ENCODE measurements around the gene FBXO46.
A peak's percentile ranks its signal among the peaks of the same experiment; 100 is the strongest.

Gene FBXO46, protein sequence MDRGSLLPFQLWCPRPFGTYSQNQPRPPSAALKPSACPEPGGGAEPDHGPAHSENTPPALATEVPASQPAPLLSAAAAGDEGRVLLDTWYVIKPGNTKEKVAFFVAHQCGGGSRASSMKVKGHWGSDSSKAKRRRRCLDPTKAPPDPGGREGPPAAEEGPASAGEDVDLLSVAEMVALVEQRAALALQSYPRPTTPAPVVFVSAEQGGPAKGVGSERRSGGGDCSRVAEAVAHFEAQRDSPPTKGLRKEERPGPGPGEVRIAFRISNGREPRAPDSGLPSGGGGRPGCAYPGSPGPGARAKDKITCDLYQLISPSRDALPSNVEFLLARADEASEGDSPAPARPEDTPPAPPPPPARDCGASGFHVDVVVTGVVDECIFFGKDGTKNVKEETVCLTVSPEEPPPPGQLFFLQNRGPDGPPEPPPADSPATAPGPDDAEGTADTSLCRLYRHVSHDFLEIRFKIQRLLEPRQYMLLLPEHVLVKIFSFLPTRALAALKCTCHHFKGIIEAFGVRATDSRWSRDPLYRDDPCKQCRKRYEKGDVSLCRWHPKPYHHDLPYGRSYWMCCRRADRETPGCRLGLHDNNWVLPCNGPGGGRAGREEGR

GRCh38 chr19:45730368-45731288 lies at the start of gene FBXO46:
Gene FBXO46, minus strand, starts transcription at chr19:45730896. Its CDS starts 17,401 bp downstream, at chr19:45713495.
- peak; percentile 98 to 99 for DNase-seq

- DNase-seq, result no peak
Observed at GRCh38 chr19:45780146-45780447, 49.4 kb upstream of the FBXO46 start.

DNA sequence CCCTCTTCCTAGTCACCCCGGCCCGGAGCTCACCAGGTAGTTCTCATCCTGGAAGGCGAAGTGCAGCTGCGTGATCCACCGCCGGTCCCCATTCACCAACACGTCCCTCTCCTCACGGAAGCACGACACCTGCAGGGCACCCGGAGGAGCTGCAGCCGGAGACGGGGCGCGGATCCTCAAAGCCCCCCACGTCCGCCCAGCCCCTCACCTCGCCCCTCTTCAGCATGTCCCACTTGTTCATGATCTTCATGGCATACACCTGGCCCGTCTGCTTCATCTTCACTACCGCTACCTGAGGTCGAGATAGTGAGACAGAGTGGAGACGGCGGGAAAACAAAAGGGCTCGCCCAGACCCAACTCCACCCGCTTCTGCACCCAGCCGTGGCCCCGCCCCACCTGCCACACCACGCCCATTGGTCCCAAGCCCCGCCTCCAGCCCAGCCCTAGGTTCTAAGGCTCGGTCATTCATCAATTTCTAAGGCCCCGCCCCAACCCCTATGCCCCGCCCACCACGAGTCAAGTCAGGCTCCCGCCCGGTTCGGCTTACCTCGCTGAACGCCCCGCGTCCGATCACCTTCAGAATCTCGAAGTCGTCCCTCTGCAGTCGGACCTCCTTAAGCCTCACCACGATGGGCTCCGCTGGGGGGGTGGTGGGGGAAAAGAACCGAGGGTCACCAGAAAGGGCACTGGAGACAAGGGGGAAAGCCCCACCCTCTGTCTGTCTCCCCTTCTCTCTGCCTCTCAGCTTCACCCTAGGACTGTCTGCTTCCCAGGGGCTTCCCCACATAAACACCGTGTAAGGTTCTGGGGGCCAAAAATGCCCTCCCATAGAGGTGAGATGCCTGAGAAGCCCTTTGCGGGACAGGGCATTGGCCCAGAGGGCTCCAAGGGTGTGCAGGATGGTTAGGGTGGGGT lies 48.8 kb upstream of the FBXO46 start:
- DNase-seq, result peak; percentile 71 to 80

DNA sequence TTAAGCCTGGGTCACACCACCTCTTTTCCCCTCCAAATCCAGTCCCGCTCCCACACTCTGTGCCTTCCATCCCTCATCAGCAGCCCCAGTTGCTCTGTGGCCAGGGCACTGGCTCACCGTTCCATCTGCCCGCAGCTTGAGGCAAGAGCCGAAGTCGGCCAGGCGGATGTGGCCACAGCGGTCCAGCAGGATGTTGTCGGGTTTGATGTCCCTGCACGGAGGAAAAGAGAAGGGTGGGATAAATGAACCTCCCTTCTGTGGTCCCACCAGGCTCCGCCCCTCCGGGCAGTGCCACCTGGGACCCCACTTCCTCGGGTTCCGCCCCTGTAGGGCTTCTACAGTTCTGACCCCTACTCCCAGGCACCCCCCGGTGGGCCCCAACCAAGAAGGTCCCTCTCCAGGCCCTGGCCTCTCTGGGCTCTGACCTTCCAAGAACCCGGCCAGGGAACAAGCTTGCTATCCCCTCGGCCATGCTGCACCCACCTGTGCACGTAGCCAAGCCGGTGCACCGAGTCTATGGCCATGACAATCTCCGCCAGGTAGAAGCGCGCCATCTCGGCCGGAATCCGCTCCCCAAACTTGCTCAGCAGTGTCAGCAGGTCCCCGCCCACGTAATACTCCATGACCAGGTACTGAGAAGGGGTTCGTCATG lies 47.4 kb upstream of the FBXO46 start:
- DNase-seq, result no peak

- no peak for DNase-seq
Observed at GRCh38 chr19:45777395-45777961, 46.8 kb upstream of the FBXO46 start.

GRCh38 chr19:45774765-45775164 lies 44.1 kb upstream of the FBXO46 start:
- DNase-seq, result no peak

DNA sequence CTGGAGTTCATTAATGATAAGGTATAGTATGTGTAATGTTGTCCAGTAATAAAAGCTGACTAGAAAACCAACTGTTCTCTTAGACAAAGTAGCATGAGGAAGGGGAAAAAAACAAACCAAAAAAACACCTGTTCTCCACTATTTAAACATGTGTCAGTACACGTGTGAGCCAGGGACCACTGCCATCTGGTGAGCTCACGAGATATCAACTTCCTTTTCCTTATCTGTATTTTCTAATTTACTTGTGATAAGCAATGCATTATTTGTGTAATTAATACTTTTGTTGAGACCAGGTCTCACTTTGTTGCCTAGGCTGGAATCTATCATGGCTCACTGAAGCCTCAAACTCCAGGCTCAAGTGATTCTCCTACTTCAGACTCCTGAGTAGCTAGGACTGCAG lies 42.7 kb upstream of the FBXO46 start:
- DNase-seq, result no peak

GRCh38 chr19:45772912-45773311 lies 42.2 kb upstream of the FBXO46 start:
- DNase-seq, result no peak

- peak; percentile 15 to 32 for DNase-seq
Observed at GRCh38 chr19:45772130-45772840, 41.6 kb upstream of the FBXO46 start.

GRCh38 chr19:45771311-45771933 lies 40.7 kb upstream of the FBXO46 start:
- no peak for DNase-seq

DNA sequence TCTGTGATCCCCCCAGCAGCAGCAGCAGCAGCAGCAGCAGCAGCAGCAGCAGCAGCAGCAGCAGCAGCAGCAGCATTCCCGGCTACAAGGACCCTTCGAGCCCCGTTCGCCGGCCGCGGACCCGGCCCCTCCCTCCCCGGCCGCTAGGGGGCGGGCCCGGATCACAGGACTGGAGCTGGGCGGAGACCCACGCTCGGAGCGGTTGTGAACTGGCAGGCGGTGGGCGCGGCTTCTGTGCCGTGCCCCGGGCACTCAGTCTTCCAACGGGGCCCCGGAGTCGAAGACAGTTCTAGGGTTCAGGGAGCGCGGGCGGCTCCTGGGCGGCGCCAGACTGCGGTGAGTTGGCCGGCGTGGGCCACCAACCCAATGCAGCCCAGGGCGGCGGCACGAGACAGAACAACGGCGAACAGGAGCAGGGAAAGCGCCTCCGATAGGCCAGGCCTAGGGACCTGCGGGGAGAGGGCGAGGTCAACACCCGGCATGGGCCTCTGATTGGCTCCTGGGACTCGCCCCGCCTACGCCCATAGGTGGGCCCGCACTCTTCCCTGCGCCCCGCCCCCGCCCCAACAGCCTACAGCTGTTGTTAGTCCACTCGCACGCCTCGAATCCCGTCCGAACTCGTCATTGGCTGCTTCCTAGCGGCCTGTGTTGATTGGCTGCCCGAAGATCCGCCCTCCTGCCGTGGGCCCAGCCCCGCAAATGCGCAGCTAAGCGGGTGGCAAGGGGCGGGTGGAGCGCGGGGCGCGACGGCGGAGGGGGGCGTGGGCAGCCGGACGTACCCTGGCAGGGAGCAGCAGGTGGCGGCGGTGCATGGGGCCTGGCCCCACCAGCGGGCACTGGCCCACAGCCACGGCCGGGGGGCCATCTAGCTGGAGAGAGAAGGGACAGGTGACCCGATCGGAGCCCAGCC lies 39.8 kb upstream of the FBXO46 start:
- DNase-seq, result peak; percentile 97 to 98

- DNase-seq, result no peak
Observed at GRCh38 chr19:45769821-45770191, 39.1 kb upstream of the FBXO46 start.

DNA sequence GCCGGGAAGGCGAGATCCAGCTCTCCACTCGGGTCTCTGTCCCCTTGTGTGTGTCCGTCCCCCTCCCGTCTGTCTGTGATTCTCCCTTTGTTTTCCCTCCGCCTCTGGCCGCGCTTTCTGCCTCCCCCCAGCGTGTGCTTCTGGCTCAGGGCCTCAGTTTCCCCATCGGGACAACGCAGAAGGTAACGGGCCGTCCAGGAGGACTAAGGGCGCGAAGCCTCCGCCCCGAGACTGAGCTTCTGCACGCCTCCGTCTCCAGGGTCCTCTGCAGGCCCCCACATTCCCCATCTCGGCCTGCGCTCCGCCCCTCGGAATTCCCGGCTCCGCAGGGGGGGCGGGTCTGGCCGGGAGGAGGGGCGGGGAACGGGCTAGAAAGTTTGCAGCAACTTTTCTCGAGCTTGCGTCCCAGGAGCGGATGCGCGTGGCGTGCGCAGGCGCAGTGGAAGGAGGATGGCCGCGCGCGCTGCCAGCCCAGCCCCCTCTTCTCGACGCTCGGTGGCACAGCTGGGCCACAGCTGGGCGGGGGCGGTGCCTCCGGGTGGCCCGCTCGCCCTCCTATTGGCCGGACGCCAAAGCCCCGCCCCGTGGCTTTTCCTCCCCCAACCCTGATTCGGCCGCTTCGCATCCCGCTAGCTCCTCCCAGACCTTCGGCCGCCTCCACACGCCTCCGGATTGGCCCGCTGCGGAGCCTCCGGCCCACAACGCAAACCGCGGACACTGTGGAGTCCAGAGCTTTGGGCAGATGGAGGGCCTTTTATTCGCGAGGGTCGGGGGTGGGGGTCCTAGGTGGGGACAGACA lies 38.5 kb upstream of the FBXO46 start, which contains the start of gene SIX5:
TSS of gene SIX5 (minus strand) at position 269 of the 799 bp plus-strand sequence. CDS start 408 bp downstream, outside the sequence.
- peak; percentile 90 for DNase-seq

- DNase-seq, result peak; percentile 19 to 55
Observed at GRCh38 chr19:45768655-45768983, 37.9 kb upstream of the FBXO46 start.

GRCh38 chr19:45767881-45768654 lies 37.4 kb upstream of the FBXO46 start:
- no peak for DNase-seq

DNA sequence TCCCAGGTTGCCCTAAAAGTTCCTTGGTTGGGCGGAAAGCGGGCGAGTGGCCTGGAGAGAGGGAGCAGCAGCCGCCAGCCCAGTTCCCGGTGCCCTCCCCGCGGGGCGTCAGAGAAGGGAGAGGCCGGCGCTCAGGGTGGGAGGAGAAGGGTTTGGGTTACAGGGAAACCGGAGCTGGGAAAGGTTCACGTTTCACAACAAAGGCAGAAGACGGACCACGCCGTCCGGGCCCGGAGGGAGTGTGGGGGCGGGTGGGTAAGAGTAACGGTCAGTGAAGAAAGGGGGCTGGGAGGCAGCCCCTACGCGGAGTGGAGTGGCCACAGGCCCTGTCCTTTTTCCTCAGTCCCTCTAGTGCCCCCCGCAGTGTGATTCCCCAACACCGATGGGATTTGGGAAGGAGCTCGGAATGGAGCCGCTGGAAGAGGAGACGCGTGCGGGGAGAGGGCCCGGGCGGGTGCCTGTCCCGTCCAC lies 36.7 kb upstream of the FBXO46 start:
- DNase-seq, result no peak

DNA sequence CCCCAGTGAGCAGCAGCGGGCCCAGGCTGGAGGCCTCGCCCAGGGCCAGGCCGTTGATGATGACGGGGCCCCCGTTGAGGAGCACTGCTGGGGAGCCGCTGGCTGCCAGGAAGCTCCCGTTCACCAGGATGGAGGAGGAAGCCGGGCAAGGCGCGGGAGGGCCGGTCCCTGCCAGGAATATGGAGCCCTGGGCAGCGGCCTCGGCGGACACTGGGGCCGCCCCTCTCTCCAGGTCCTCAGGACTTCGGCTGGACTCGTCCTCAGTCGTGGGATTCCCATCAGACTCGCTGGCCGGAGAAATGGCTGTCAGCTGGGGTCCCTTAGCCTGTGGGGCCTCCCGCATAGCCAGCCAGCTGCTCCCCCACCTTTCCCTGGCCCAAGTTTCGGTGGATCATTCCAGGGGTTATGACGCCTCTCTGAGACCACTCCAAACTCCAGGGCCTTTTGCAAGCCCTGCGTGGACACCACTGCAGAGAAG lies 36.2 kb upstream of the FBXO46 start:
- no peak for DNase-seq
